K562 (cell line): ENCODE data around the gene SLC34A1. TPM values are rescaled to one million over a fixed set of nuclear protein-coding genes. Genes with fewer than 3 reads are reported as not detected.

Source experiments
- KLF1 ChIP-seq: fragments of 450-650 bp; IDR thresholded peaks from 2 replicates; pipeline ENCODE4 v1.6.1; 2016; ENCODE audit warnings: missing genetic modification characterization, missing compliant biosample characterization
- MLLT1 ChIP-seq, 2 experiments: fragments of 450-650 bp; IDR thresholded peaks; 2 replicates each; pipeline ENCODE4 v1.6.1; 2016
- NBN ChIP-seq: fragments of 450-650 bp; IDR thresholded peaks from 2 replicates; pipeline ENCODE4 v1.6.1; 2016; ENCODE audit warnings: low read depth, mild to moderate bottlenecking
- NCOA1 ChIP-seq: fragments of 450-650 bp; IDR thresholded peaks from 2 replicates; pipeline ENCODE4 v1.6.1; 2016; ENCODE audit warnings: low read depth
- RERE ChIP-seq: sonication (generic); formaldehyde crosslinking; IDR thresholded peaks from 2 replicates; pipeline ENCODE4 v1.8.0; 2023; ENCODE audit warnings: missing genetic modification reagents, mild to moderate bottlenecking, borderline replicate concordance
- SNAPC5 ChIP-seq: fragments of 250-450 bp; sonication (Bioruptor Pico); IDR thresholded peaks from 2 replicates; pipeline ENCODE4 v1.8.0; 2021; ENCODE audit warnings: moderate library complexity, mild to moderate bottlenecking, inconsistent platforms
- TARDBP ChIP-seq: fragments of 450-650 bp; IDR thresholded peaks from 2 replicates; pipeline ENCODE4 v1.6.1; 2016
- polyA plus RNA-seq, 8 experiments: library from polyadenylated mRNA; depleted of rRNA in 4 of 8; stranded (reverse) in 5 of 8; unstranded in 3 of 8; fragments of >200 nt; fragmentation: Nextera tagmentation in 2 of 8; fragmentation: Illumina TruSeq in 1 of 8; extraction: Ambion mirVana in 2 of 8; extraction: Trizol in 1 of 8; gene quantifications; 2 replicates each; pipeline versions ENCODE4 v1.2.1 to v1.2.3, GENCODE V29; 2011 to 2014; ENCODE audit warnings: inconsistent platforms in 1 of 8, missing spikeins in 1 of 8
- total RNA-seq, 7 experiments: library from RNA; depleted of rRNA in 6 of 7; stranded (reverse); fragments of >200 nt in 6 of 7; fragmentation: Illumina TruSeq in 2 of 7; extraction: Trizol in 2 of 7; gene quantifications; 2 replicates each; pipeline versions ENCODE4 v1.2.1 to v1.2.3, GENCODE V29; 2011 to 2021; ENCODE audit warnings: low replicate concordance in 1 of 7

The SLC34A1 gene
- total and polyA plus RNA-seq, 9 of the 15 experiments (the other 6 are each of a cell fraction or from before 2014, with no cell fraction given), result not detected

GRCh38 chr5:177385720-177386119 lies 1.5 kb downstream of the SLC34A1 start (continued):
- no peak for TF ChIP-seq RERE
- TF ChIP-seq MLLT1 (IDR thresholded peaks at IDR 0.05), result no peak
- no peak for TF ChIP-seq KLF1 (tag)
- TF ChIP-seq TARDBP, result no peak
- TF ChIP-seq NCOA1, result no peak
- TF ChIP-seq SNAPC5 (CRISPR knock-in tag), result no peak
- TF ChIP-seq NBN, result no peak
